Measurements from ENCODE around the gene PSAPL1. TPM values are rescaled to one million over a fixed set of nuclear protein-coding genes. Genes with fewer than 3 reads are reported as not detected.

Gene PSAPL1
- total and polyA plus RNA-seq, 2 of the 8 experiments (the other 6 are each of a cell fraction or from before 2014, with no cell fraction given): 0.03 TPM; not detected in 1

DNA sequence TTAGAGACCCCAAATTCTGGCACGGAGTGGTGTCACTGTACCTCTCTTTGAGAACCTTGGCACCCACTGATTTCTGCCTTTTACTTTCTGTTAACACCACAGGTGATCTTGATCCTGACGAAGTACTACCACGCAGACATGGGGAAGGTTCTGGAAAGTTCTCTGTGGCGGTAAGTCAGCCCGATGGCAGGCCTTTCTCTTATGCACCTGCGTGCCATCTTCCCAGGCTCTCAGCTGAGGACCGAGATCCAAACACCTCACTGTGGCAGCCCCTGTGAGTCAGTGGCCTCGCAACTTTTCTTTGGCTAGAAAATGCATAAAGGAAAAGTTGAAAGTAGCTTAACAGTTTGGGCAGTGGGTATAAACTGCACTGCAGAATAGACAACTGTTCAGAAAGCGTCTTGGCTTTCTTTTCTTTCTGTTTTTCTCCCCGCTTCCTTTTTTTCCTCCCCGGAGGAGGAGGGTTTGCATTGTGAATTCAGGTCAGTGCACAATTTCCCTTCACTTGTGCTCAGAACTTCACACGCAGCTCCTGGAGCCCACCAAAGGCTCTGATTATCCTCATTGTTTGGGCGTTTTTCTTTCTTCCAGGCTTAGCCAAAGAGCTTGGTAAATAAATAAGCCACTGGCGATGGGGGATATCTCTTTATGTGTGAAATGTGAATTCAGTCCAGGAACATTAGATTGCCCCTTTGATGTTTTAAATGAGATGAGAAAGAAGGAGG is 38.4 kb downstream of the PSAPL1 start (continued):
- no peak for TF ChIP-seq ATF2 (IDR thresholded peaks at IDR 0.05; ENCODE audit: low read length)
- TF ChIP-seq CBX5 (IDR thresholded peaks at IDR 0.05; ENCODE audit: low read depth, low read length): no peak
- no peak for TF ChIP-seq EZH2 (IDR thresholded peaks at IDR 0.05; ENCODE audit: low read depth, low read length, severe bottlenecking)
- TF ChIP-seq MAFK (IDR thresholded peaks at IDR 0.05; ENCODE audit: low read depth, low read length): no peak
- no peak for TF ChIP-seq SP4 (IDR thresholded peaks at IDR 0.05; ENCODE audit: low read length)

Data from H1 (cell line).